GM18909 (cell line): Measurements from ENCODE around the gene GABRA5.
"Not testable (repeated sequence)": the region's sequence is repeated elsewhere in the genome, so short reads cannot be mapped to it uniquely, and the experiment has no call there.

Experiments used
- ATAC-seq: cut with Tn5 transposase; IDR thresholded peaks from one replicate; pipeline ENCODE4 v1.9.1; 2021; ENCODE audit warnings: mild to moderate bottlenecking; ENCODE audit not compliant: unreplicated experiment, poor library complexity

The GABRA5 gene

GRCh38 chr15:26874774-26875475, 8.1 kb downstream of the GABRA5 start:
- no peak for ATAC-seq

GRCh38 chr15:26875476-26875850, 8.6 kb downstream of the GABRA5 start:
- ATAC-seq, result no peak

- ATAC-seq, result no peak
These were observed 11.0 kb downstream of the GABRA5 start for GRCh38 chr15:26877831-26878230.

- ATAC-seq, result no peak
These were observed 12.8 kb downstream of the GABRA5 start for GRCh38 chr15:26879706-26880105.

GRCh38 chr15:26882112-26882511, 15.2 kb downstream of the GABRA5 start:
- ATAC-seq, result no peak

- no peak for ATAC-seq
These were observed 15.9 kb downstream of the GABRA5 start for GRCh38 chr15:26882616-26883365.

GRCh38 chr15:26883466-26883865, 16.6 kb downstream of the GABRA5 start:
- no peak for ATAC-seq

- ATAC-seq, result no peak
These were observed 19.7 kb downstream of the GABRA5 start for GRCh38 chr15:26886566-26886965.

- no peak for ATAC-seq
These were observed 21.2 kb downstream of the GABRA5 start for GRCh38 chr15:26887926-26888666.

- no peak for ATAC-seq
These were observed 21.9 kb downstream of the GABRA5 start for GRCh38 chr15:26888761-26889160.

- no peak for ATAC-seq
These were observed 22.5 kb downstream of the GABRA5 start for GRCh38 chr15:26889298-26889898.

- no peak for ATAC-seq
These were observed 23.6 kb downstream of the GABRA5 start for GRCh38 chr15:26890451-26890850.

GRCh38 chr15:26890988-26891387, 24.1 kb downstream of the GABRA5 start:
- no peak for ATAC-seq

- no peak for ATAC-seq
These were observed 24.8 kb downstream of the GABRA5 start for GRCh38 chr15:26891448-26892181.

GRCh38 chr15:26892182-26892518, 25.3 kb downstream of the GABRA5 start:
- no peak for ATAC-seq

- ATAC-seq, result no peak
These were observed 25.8 kb downstream of the GABRA5 start for GRCh38 chr15:26892678-26893077.

- ATAC-seq, result no peak
These were observed 26.6 kb downstream of the GABRA5 start for GRCh38 chr15:26893351-26894065.

- ATAC-seq, result no peak
These were observed 27.3 kb downstream of the GABRA5 start for GRCh38 chr15:26894181-26894580.

GRCh38 chr15:26895346-26895745, 28.5 kb downstream of the GABRA5 start:
- not testable (repeated sequence) for ATAC-seq

GRCh38 chr15:26899658-26900057, 32.8 kb downstream of the GABRA5 start:
- ATAC-seq, result no peak
